Neuronal stem cell (in vitro differentiated cells): ENCODE results near the gene CHKA.

Source experiments
- DNase-seq: peaks from one replicate; pipeline ENCODE4 v3.0.0-alpha.2; 2013; ENCODE audit warnings: low spot score
- H2AFZ ChIP-seq: one replicate; pipeline ENCODE4 v1.6.1; 2013; ENCODE audit warnings: mild to moderate bottlenecking, low read length, inconsistent platforms
- H2AK5ac ChIP-seq: 2 replicates; pipeline ENCODE4 v1.6.1; 2013; ENCODE audit warnings: low read depth, mild to moderate bottlenecking, inconsistent platforms, low read length, moderate library complexity, mixed read lengths
- H2BK120ac ChIP-seq: 2 replicates; pipeline ENCODE4 v1.6.1; 2013; ENCODE audit warnings: low read depth, mild to moderate bottlenecking, inconsistent platforms, low read length, moderate library complexity, mixed read lengths
- H2BK12ac ChIP-seq: one replicate; pipeline ENCODE4 v1.6.1; 2013; ENCODE audit warnings: low read length, inconsistent platforms
- H2BK15ac ChIP-seq: 2 replicates; pipeline ENCODE4 v1.6.1; 2013; ENCODE audit warnings: mild to moderate bottlenecking, low read length, inconsistent platforms, mixed read lengths
- H2BK5ac ChIP-seq: one replicate; pipeline ENCODE4 v1.6.1; 2013; ENCODE audit warnings: inconsistent platforms, mild to moderate bottlenecking, low read length, moderate library complexity
- H3K14ac ChIP-seq: one replicate; pipeline ENCODE4 v1.6.1; 2013; ENCODE audit warnings: low read length, inconsistent platforms
- H3K18ac ChIP-seq: 2 replicates; pipeline ENCODE4 v1.6.1; 2013; ENCODE audit warnings: low read length, inconsistent platforms
- H3K23ac ChIP-seq: 2 replicates; pipeline ENCODE4 v1.6.1; 2013; ENCODE audit warnings: low read depth, mild to moderate bottlenecking, mixed read lengths, low read length, inconsistent platforms; ENCODE audit not compliant: poor library complexity
- H3K27ac ChIP-seq: replicated peaks from 3 replicates; pipeline ENCODE4 v1.5.1; 2013; ENCODE audit warnings: low read length, inconsistent platforms
- H3K27me3 ChIP-seq, 3 experiments: 2 replicates each; pipeline ENCODE4 v1.6.1; 2013; ENCODE audit warnings: low read length in 3 of 3, mild to moderate bottlenecking in 2 of 3, inconsistent platforms in 1 of 3, low read depth in 1 of 3, mixed read lengths in 1 of 3, moderate library complexity in 1 of 3; ENCODE audit not compliant: control insufficient read depth in 3 of 3, insufficient read depth in 3 of 3
- H3K36me3 ChIP-seq, 2 donors: replicated peaks in 1 of 2; 2 replicates each; pipeline ENCODE4 v1.6.1; 2013; ENCODE audit warnings: low read length in 2 of 2; ENCODE audit not compliant: control insufficient read depth in 2 of 2, insufficient read depth in 2 of 2
- H3K4ac ChIP-seq: 2 replicates; pipeline ENCODE4 v1.6.1; 2013; ENCODE audit warnings: inconsistent platforms, mild to moderate bottlenecking, low read length, moderate library complexity
- H3K4me1 ChIP-seq, 2 donors: 1 replicate in 1 of 2; 2 replicates in 1 of 2; pipeline ENCODE4 v1.6.1; 2013; ENCODE audit warnings: low read length in 2 of 2, low read depth in 1 of 2; ENCODE audit not compliant: control insufficient read depth in 2 of 2, insufficient read depth in 1 of 2
- H3K4me2 ChIP-seq: one replicate; pipeline ENCODE4 v1.6.1; 2013; ENCODE audit warnings: mild to moderate bottlenecking, low read length, inconsistent platforms; ENCODE audit not compliant: insufficient read depth, poor library complexity, severe bottlenecking
- H3K4me3 ChIP-seq, 2 donors: 2 replicates each; pipeline ENCODE4 v1.5.1; 2013; ENCODE audit warnings: low read length in 2 of 2, mild to moderate bottlenecking in 2 of 2, inconsistent platforms in 1 of 2, moderate library complexity in 1 of 2
- H3K79me1 ChIP-seq: one replicate; pipeline ENCODE4 v1.6.1; 2013; ENCODE audit warnings: low read depth, mild to moderate bottlenecking, inconsistent platforms, low read length, moderate library complexity
- H3K9ac ChIP-seq: one replicate; pipeline ENCODE4 v1.6.1; 2013; ENCODE audit warnings: mild to moderate bottlenecking, low read depth, low read length, inconsistent platforms; ENCODE audit not compliant: poor library complexity
- H3K9me3 ChIP-seq, 2 donors: replicated peaks in 1 of 2; 2 replicates each; pipeline versions ENCODE3 to v1.6.1; 2013; ENCODE audit warnings: low read length in 2 of 2, mild to moderate bottlenecking in 2 of 2, inconsistent platforms in 1 of 2, low read depth in 1 of 2, mixed read lengths in 1 of 2, moderate library complexity in 1 of 2; ENCODE audit not compliant: control insufficient read depth in 2 of 2, insufficient read depth in 1 of 2
- H4K8ac ChIP-seq: one replicate; pipeline ENCODE4 v1.6.1; 2013; ENCODE audit warnings: low read depth, mild to moderate bottlenecking, inconsistent platforms, low read length, moderate library complexity
- H4K91ac ChIP-seq: one replicate; pipeline ENCODE4 v1.6.1; 2013; ENCODE audit warnings: low read length, low read depth, mild to moderate bottlenecking, inconsistent platforms; ENCODE audit not compliant: poor library complexity
- WGBS, 2 donors: extraction: QIAGEN DNeasy Blood & Tissue Kit; methylation state at CpG; one replicate each; pipeline ENCODE4 v1.1.7; 2013; ENCODE audit warnings: missing lambda C conversion rate in 2 of 2, mixed read lengths in 1 of 2; ENCODE audit not compliant: insufficient read length in 2 of 2, insufficient replicate concordance in 1 of 2; ENCODE audit errors: extremely low coverage in 2 of 2; 5-methylcytosine and 5-hydroxymethylcytosine counted together

CHKA gene

DNA sequence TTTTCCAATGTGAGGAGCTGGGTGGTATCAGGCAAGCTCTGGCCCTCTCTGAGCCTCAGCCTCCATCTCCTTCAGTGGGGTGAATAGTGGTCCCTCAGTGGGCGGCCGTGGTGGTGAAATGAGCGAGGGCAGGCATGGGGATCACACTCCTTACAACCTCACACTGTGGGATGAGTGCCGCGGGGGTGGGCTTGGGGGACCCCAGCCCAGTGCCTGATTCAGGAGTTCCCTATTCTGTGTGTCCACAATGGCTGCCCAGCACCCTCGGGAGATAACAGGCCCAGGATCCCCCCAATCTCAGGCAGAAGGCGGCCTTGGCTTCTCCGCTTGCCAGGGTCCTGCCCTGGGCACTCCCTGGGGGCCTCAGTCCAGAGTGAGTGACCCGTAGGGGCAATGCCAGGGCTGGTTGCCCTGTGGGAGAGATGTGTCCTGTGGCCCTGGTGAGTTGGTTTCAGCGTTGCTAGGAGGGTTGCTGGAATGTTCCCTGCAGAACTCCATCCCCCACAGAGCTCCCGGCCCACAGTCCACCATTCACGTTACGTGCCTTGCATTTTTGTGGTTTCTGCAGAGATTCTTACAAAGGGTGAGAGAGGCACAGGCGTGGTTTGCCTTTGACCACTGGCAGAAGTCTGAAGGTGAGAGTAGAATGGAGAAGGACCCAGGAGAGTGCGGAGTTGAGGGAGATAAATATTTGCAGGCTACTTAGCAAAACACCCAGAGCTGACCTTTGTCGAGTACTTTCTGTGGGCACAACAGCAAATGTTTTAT, 108.2 kb downstream of the CHKA start:
- H4K91ac ChIP-seq: no peak overlapping the region
- no peaks in the 10 kb centered on the region for H3K36me3 ChIP-seq
- H2BK15ac ChIP-seq: peak overlapping the region; percentile 68
- no peaks in the 10 kb centered on the region for H3K9me3 ChIP-seq
- H2AK5ac ChIP-seq: peak overlapping the region; percentile 82
- peak overlapping the region; percentile 31 for H2AFZ ChIP-seq
- H3K14ac ChIP-seq: no peak overlapping the region
- H2BK12ac ChIP-seq: no peak overlapping the region
- no peak overlapping the region for H2BK5ac ChIP-seq
- H3K27ac ChIP-seq: no peak overlapping the region
- peak overlapping the region in 1 of 2 donors; percentile 11 for H3K4me3 ChIP-seq
- peak overlapping the region; percentile 26 for H2BK120ac ChIP-seq
- H3K23ac ChIP-seq: no peak overlapping the region
- no CpG with 5 or more reads among the region's 16 CpGs for WGBS, 2 donors
- H3K9ac ChIP-seq: no peak overlapping the region
- H3K27me3 ChIP-seq: no peaks in the 10 kb centered on the region
- H3K4ac ChIP-seq: no peak overlapping the region
- no peak overlapping the region for H3K4me2 ChIP-seq
- H3K79me1 ChIP-seq: no peaks in the 10 kb centered on the region
- no peak overlapping the region for H4K8ac ChIP-seq
- DNase-seq: no peak
- peaks cover 13 to 67% of the 10 kb centered on the region in 2 donors for H3K4me1 ChIP-seq
- H3K18ac ChIP-seq: no peak overlapping the region

DNA sequence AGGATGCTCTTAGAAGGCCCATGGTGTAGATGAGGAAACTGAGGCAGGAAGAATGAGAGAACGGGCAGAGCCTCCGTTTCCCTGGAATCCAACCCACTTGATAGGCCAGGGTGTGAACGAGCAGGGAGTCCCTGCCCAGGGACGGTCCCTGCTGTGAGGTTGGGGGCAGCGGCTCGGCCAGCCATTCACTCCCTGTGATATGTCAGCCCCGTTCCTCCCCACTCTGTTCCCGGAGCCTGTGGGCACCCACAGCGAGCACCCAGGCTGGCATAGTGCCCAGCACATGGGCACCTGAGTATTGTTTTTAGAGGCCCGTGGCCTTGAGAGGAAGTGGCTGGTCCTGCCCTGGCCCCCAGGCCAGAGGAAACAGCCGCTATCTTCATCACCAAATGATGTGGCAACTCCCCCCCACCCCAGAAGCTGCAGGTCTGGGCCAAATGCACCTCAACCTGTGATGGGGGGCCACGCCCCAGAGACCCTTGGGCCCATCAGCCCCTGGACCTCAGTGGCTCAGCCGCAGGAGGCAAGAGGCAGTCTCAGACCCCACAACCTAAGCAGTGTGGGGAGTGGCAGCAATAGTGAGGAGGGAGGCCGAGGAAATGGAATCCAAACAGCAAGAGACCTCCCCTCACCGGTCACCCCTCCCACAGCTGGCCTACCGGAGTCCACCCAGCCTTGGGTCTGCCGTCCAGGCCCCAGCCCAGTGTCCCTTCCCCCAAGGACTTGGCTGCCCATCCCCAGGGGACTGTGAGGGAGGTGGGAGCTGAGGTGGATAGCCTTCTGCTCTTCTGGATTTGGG, 108.9 kb downstream of the CHKA start:
- Histone ChIP-seq H3K23ac (no peak overlapping the region), H3K4ac (no peak overlapping the region), H3K18ac (peak overlapping the region; percentile 13), H4K8ac (no peak overlapping the region), H3K27ac (no peak overlapping the region), H2AFZ (no peak overlapping the region), H3K36me3 (no peaks in the 10 kb centered on the region), H3K4me3 (peak overlapping the region in 1 of 2 donors; percentile 11), H3K4me1 (peaks cover 9 to 60% of the 10 kb centered on the region in 2 donors), H4K91ac (no peak overlapping the region), H3K14ac (no peak overlapping the region), H3K9me3 (no peaks in the 10 kb centered on the region), H2AK5ac (peak overlapping the region; percentile 82), H3K27me3 (no peaks in the 10 kb centered on the region), H3K4me2 (no peak overlapping the region), H2BK120ac (peak overlapping the region; percentile 81), H2BK12ac (peak overlapping the region; percentile 46), H2BK15ac (peak overlapping the region; percentile 76), H3K79me1 (no peaks in the 10 kb centered on the region), H2BK5ac (peak overlapping the region; percentile 43), H3K9ac (no peak overlapping the region)
- DNase-seq: no peak
- WGBS, 2 donors: no CpG with 5 or more reads among the region's 17 CpGs

- DNase-seq: no peak
- no peak overlapping the region for H3K9ac ChIP-seq
Measured at GRCh38 chr11:68011051-68011943, 109.9 kb downstream of the CHKA start.

More at GRCh38 chr11:68011051-68011943, 109.9 kb downstream of the CHKA start:
- H3K4me3 ChIP-seq: no peak overlapping the region
- no peak overlapping the region for H3K14ac ChIP-seq
- H3K36me3 ChIP-seq: no peaks in the 10 kb centered on the region
- H3K23ac ChIP-seq: no peak overlapping the region
- H3K18ac ChIP-seq: peak overlapping the region; percentile 57
- H3K79me1 ChIP-seq: no peaks in the 10 kb centered on the region
- H3K9me3 ChIP-seq: no peaks in the 10 kb centered on the region
- peaks cover 8 to 50% of the 10 kb centered on the region in 2 donors for H3K4me1 ChIP-seq
- no peak overlapping the region for H3K27ac ChIP-seq
- H3K27me3 ChIP-seq: no peaks in the 10 kb centered on the region
- H4K91ac ChIP-seq: no peak overlapping the region
- H2BK15ac ChIP-seq: peak overlapping the region; percentile 10
- no peak overlapping the region for H3K4me2 ChIP-seq
- no peak overlapping the region for H2BK12ac ChIP-seq
- no peak overlapping the region for H3K4ac ChIP-seq
- no CpG with 5 or more reads among the region's 16 CpGs for WGBS, 2 donors
- H2AFZ ChIP-seq: peak overlapping the region; percentile 92
- peak overlapping the region; percentile 76 for H2AK5ac ChIP-seq
- peak overlapping the region; percentile 81 for H2BK120ac ChIP-seq
- H2BK5ac ChIP-seq: peak overlapping the region; percentile 43
- no peak overlapping the region for H4K8ac ChIP-seq
